ENCODE data around the gene PAWR.
"Not testable (repeated sequence)": the region's sequence is repeated elsewhere in the genome, so short reads cannot be mapped to it uniquely, and the experiment has no call there.

Gene PAWR

GRCh38 chr12:79686171-79686570 is 4.6 kb downstream of the PAWR start:
- no peak for DNase-seq

GRCh38 chr12:79685068-79685467 is 5.7 kb downstream of the PAWR start:
- DNase-seq, result no peak

GRCh38 chr12:79684338-79684737 is 6.4 kb downstream of the PAWR start:
- DNase-seq, result not testable (repeated sequence)

GRCh38 chr12:79682593-79682992 is 8.2 kb downstream of the PAWR start:
- DNase-seq, result no peak

DNA sequence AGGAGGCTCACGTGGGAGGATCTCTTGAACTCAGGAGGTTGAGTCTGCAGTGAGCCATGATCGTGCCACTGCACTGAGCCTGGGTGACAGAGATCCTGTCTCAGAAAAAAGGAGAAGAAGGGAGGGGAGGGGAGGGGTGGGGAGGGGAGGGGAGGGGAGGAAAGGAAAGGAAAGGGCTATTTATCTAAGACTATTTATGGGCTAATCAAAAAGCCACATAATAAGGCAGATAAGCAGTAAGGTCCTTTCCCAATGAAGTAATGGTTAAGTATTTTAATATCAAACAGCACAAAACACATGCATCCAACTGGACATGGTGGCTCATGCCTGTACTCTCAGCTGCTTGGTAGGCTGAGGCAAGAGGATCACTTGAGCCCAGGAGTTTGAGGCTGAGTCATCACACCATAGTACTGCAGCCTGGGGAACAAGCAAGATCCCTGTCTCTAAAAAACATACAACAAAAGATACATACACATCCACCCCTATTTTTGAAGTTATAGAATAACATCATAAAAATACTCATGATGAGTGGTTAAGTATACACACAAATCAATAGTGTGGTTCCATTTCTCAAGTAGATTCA is 9.7 kb downstream of the PAWR start:
- DNase-seq, result no peak

DNA sequence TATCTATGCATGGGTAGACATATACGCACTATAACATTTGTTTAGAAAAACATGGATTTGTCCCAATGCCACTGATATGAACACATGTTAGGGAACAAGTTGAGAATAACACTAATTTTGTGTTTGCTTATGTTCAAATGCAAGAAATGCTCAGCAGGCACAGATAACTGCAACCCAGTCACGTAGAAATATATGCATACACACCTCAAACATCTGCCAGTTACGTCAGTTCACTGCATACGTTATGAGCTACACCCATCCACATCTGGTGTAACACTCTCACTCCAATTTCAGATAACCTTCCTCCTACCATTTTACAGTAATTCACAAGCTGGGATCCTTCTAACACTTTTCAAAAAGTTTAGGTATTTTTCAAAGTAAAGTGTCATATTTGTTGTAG is 10.7 kb downstream of the PAWR start:
- DNase-seq, result no peak

DNA sequence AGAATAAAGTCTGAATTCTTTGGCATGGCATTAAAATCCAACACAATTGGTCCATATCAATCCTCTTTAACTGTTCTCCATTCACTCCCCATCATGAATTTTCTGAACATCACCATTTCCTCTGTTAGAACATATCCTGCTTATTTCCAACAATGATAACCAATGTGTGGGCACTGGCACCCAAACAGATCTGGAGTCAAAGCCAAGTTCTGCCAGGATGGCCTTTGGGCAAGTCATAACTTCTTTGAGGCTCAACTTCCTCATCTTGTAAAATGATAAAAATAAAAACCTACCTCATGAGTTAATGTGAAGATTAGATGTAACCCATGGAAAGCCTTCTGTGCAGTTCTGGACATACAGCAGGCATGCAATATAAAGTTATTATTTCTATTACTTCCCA is 12.5 kb downstream of the PAWR start:
- no peak for DNase-seq

GRCh38 chr12:79677672-79678071 is 13.1 kb downstream of the PAWR start:
- DNase-seq, result no peak

DNA sequence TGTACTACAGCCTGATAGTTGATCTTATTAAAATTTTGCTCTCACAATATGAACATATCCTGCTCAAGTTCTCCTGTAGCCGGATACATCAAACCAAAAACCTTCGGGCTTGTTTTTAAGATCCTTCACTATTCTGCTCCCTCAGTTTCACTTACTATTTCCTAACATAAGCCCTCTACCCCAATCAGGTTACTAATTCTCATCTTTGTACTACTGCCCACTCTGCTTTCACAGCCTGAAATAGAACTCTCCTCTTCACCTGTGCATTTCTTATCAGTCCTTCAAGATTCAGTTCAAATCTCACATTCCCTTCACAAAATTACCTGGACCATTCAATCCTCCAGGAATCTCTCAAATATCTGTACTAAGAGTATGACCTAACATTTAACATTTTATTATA is 14.2 kb downstream of the PAWR start:
- no peak for DNase-seq

DNA sequence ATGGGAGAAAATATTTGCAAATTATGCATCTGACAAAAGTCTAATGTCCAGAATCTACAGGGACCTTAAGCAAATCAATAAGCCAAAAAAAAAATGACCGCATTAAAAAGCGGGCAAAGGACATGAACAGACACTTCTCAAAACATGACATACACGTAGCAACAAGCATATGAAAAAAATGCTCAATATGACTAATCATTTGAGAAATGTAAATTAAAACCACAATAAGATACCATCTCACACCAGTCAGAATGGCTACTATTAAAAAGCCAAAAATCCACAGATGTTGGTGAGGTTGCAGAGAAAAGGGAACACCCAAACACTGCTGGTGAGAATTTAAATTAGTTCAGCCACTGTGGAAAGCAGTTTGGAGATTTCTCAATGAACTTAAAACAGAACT is 16.1 kb downstream of the PAWR start:
- DNase-seq, result no peak

DNA sequence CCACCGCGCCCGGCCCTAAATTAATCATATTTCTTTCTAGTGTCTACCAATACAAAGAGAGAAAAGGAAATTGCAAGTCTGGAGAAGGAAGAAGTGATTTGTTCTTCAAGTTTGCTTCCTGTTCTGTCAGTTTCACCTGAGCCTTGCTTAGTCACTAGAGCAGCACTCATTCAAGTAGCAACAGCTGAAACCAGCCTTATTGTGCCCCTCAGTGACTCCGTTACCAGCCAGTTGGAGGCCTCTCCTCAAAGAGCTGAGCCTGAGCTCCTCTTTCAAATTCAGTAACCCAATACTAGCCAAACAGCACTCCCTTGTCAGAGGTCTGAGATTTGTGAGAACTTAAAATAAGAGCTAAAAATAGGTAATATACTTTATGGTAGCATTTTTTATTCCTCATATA is 17.4 kb downstream of the PAWR start:
- no peak for DNase-seq

DNA sequence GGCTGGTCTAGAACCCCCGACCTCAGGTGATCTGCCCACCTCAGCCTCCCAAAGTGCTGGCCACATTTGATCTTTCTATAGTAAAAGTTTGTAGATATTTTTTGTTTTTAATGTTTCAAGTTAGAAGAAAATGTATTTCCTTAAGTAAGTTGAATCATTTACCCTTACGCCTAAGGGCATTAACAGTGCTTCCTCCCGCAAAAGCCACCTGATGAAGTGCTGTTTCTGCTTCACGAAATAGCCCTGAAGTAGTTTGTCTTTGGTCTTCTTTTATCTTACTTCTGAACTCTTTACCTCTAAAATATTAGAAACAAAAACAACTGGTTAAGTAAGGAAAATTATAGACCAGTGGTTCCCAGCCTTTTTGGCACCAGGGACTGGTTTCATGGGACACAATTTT is 22.7 kb downstream of the PAWR start:
- DNase-seq, result no peak

DNA sequence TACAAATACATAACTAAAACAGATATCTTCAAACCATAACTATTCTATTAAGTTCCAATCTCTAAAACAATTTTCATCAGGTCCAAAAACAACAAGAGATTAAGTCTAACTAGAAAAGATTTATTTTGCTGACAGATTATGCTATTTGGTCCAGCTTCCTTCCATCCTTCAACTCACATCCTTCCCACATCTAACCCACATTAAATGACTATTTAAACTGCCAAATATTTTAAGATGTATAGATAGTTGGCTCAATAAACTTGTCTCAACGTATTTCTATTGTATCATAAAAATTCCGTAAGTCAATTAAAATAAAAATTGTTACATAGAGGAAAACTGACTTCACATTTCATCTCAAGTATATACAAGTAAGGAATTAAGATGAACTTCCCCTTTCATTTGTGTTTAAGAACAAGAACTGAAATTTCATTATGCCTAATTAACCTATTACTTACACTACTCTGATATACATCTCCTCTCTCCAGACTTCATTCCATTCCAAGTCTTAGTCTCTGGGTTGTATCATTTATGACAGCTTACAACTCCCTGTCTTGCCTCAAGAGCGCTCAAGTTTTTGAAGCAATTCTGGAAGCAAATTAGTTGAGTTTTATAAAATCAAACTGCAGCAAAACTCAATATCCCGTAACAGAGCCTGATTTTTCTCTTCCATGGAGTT is 25.4 kb downstream of the PAWR start:
- DNase-seq, result no peak

GRCh38 chr12:79664518-79664917 is 26.2 kb downstream of the PAWR start:
- DNase-seq, result no peak

- no peak for DNase-seq
Measured at GRCh38 chr12:79662046-79662811, 28.5 kb downstream of the PAWR start.

GRCh38 chr12:79661629-79662028 is 29.1 kb downstream of the PAWR start:
- no peak for DNase-seq

DNA sequence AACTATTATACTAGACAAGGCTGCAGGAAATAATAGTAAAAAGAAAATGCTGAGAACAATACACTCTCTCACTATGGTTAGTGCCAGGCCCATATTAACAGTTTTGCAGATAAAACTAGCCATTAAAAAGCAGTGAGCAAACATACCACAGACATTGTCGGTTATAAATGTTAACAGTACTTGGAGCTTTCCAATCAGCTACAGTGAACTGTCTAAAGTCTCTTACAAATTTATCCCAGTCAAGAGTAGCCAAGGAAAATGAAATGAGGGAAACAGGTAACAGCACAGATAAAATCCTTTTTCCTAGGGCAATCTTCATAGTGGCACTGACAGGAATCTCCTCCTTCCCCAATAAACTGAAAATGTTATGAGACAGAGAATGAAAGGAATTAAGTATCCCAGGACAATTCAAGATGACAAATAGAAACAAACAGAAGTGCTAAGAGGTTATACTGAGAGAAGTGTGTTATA is 30.8 kb downstream of the PAWR start:
- DNase-seq, result no peak

GRCh38 chr12:79658221-79658620 is 32.5 kb downstream of the PAWR start:
- no peak for DNase-seq

DNA sequence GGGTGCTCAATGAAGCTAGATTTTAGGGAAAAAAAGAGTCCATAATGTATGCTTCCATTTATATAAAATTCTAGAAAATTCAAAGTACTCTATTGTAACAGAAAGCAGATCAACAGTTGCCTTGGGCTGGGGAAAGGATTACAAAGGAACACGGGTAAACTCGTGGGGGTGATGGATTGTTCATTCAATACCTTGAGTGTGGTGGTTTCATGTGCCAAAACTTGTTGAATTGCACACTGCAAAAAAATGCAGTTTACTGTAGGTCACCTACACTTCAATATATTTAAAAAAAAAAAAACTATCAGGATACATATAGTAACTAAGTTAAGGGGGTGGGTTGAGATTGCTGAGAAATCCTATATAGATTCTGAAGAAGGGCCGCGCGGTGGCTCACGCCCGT is 33.6 kb downstream of the PAWR start:
- no peak for DNase-seq

DNA sequence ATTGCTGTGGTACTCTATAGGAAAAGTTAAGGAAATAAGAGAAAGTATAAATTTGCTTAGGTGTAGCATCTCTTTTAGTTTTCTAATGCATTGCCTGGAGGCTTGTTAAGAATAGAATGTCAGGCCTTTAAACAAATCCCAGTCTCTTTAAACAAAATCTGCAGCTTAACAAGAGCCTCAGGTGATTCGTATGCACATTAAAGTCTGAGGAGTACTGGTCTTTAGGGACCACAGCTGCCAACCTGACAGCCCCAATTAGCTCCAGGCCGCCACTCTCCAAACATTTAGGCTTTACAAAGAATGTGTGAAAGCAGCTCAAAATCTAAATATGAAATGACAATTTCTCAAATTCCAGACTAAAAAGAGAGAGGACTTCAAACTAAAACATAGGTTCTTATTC is 35.7 kb downstream of the PAWR start:
- DNase-seq, result no peak

DNA sequence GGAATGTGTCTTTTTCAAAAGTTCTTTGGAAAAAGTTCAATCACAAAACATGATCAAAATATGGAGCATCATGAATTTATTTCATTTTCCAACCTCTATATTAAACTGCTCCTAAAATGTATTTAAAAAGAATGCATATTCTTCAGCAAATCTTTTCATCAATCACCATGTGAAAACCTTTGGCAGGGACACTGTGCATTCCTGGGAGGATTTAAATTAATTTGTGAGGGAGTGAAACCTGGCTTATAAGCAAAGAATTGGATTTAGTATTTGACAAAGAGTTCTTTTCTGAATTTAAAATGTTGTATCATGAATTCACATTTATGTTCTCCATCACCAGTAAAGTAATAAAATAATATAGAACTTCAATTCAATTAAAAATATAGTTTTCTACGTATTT is 38.2 kb downstream of the PAWR start:
- no peak for DNase-seq

DNA sequence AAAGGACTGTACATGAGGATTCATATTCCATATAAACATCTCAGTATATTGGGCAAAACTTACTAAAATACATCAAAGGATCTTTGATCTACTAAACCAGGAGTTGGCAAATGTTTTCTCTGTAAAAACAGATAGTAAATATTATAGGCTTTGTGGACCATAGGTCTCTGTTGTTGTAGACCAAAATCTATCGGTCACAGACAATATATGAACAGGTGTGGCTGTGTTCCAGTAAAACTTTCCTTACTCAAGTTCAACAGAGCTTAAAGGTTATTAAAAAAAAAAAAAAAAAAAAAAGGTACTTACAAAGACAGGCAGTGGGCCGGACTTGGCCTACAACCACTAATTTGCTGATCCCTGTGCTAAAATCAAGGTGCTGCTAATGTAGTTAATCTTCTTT is 40.3 kb downstream of the PAWR start:
- DNase-seq, result no peak

GRCh38 chr12:79648881-79649280 is 41.9 kb downstream of the PAWR start:
- DNase-seq, result no peak

DNA sequence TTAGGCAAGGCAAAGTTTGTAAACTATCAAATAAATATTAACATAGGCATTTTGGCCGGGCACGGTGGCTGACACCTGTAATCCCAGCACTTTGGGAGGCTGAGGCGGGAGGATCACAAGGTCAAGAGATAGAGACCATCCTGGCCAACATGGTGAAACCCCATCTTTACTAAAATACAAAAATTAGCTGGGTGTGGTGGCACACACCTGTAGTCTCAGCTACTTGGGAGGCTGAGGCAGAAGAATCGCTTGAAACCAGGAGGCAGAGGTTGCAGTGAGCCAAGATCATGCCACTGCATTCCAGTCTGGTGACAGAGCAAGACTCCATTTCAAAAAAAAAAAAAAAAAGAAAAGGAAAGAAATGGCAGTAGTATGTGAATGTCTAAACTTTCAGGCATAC is 43.9 kb downstream of the PAWR start:
- DNase-seq, result not testable (repeated sequence)

Data from stimulated activated CD4-positive, alpha-beta T cell treated with anti-CD3 and anti-CD28 coated beads, Interleukin-2, amount 100 ng/mL, for 48 hours (primary cell).